ENCODE data around the gene CNTN5. TPM values are rescaled to one million over a fixed set of nuclear protein-coding genes. Genes with fewer than 3 reads are reported as not detected.

CNTN5 gene
- total RNA-seq, 1 donor from 2014 or later: not detected

DNA sequence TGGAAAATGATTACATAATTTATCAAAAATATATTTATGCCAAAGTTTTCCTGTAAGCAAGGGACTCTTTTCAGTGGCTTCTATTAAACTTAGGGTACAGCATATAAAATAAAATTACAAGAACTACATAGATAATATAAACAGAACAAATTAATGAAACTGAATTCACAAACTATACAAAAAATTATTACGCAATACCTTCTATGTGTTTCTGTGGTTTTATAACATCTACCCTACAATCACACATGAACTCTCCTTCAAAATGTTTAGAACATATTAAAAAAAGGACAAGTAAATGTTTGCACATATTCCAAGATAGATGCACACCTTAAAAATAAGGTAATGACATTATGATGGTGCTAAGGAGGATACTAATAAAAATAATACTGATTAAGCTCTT lies 235.9 kb downstream of the CNTN5 start:
- no peaks in the 10 kb centered on the region for H3K36me3 Mint-ChIP-seq (ENCODE audit: low read depth)
- no peak for ATAC-seq (ENCODE audit: low read depth)
- no peaks in the 10 kb centered on the region for H3K9me3 Mint-ChIP-seq
- TF ChIP-seq, protein P1, sequence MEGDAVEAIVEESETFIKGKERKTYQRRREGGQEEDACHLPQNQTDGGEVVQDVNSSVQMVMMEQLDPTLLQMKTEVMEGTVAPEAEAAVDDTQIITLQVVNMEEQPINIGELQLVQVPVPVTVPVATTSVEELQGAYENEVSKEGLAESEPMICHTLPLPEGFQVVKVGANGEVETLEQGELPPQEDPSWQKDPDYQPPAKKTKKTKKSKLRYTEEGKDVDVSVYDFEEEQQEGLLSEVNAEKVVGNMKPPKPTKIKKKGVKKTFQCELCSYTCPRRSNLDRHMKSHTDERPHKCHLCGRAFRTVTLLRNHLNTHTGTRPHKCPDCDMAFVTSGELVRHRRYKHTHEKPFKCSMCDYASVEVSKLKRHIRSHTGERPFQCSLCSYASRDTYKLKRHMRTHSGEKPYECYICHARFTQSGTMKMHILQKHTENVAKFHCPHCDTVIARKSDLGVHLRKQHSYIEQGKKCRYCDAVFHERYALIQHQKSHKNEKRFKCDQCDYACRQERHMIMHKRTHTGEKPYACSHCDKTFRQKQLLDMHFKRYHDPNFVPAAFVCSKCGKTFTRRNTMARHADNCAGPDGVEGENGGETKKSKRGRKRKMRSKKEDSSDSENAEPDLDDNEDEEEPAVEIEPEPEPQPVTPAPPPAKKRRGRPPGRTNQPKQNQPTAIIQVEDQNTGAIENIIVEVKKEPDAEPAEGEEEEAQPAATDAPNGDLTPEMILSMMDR (IDR thresholded peaks at IDR 0.05): no peak
- ChIA-PET CTCF (no interaction called here), POLR2A (no interaction called here)
- no peaks in the 10 kb centered on the region for H3K4me1 Mint-ChIP-seq
- no peak overlapping the region for H3K4me3 Mint-ChIP-seq
- H3K27ac Mint-ChIP-seq: no peak overlapping the region
- no peak for DNase-seq
- intact Hi-C loops (cut with micrococcal nuclease): no loop called here
- H3K27me3 Mint-ChIP-seq: no peaks in the 10 kb centered on the region

DNA sequence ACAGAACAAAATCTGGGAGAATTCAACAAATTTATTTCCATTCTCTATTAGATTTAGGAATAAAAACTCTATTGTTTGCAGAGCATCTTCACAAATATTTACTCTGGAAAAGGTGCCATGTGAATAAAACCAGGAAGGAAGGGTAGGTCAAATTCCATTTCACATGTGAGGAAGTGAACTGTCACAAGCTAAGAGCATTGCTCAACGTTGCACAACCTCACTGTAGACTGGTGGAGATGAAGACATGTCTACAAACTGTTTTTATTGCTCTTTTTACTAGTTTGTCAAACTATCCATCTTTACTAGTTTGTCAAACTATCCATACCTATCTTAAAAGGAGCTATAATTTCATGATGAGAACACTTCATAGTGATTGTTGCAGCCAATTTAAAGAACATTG lies 236.4 kb downstream of the CNTN5 start:
- Mint-ChIP-seq H3K27ac (no peak overlapping the region), H3K9me3 (no peaks in the 10 kb centered on the region), H3K4me1 (no peaks in the 10 kb centered on the region), H3K4me3 (no peak overlapping the region), H3K36me3 (ENCODE audit: low read depth) (no peaks in the 10 kb centered on the region), H3K27me3 (no peaks in the 10 kb centered on the region)
- ATAC-seq (ENCODE audit: low read depth) (no peak), DNase-seq (no peak)
- ChIA-PET POLR2A (no interaction called here), CTCF (no interaction called here)
- intact Hi-C loops (cut with micrococcal nuclease): no loop called here
- TF ChIP-seq, protein P1 (IDR thresholded peaks at IDR 0.05): no peak

DNA sequence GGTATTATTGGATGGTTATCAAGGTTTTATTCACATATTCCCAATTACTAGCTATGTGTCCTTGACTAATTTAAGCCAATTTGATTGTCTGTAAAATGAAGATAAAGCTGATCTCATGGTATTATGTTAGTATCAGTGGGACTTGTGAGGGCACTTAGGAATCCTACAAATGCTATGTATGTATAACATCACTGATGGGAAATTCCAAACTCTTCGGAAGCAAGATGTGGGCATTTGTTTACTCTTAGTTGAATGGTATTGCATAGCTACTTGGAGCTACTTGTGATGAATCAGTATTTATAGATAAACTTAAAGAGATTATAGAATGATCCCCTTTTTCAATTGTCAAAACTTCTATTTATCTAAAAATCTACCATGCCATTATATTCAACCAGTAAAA lies 239.9 kb downstream of the CNTN5 start:
- no peak for ATAC-seq (ENCODE audit: low read depth)
- H3K4me1 Mint-ChIP-seq: no peaks in the 10 kb centered on the region

DNA sequence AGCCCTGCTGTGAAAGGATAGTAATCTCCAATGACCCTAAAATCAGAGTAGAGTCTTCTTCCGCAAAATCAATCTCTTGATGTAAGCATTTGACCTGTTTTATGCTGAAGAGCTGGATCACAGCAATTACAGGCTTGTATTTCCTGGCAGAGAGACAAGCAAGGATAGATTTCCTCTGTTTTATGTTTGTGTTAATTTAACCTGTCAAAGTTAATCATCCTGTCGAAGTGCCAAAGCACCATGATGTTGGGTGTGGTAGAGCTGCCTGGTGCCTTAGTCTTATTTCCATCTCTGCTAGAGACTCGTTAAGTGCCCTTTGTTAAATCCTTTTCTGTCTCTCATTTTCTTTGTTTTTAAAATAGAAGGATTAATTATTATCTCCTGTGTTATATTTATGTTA lies 248.1 kb downstream of the CNTN5 start:
- Mint-ChIP-seq H3K27ac (no peak overlapping the region), H3K4me1 (no peaks in the 10 kb centered on the region), H3K4me3 (no peak overlapping the region), H3K9me3 (peaks cover 3% of the 10 kb centered on the region), H3K27me3 (no peaks in the 10 kb centered on the region), H3K36me3 (ENCODE audit: low read depth) (no peaks in the 10 kb centered on the region)
- CTCF ChIA-PET: no interaction called here
- TF ChIP-seq, protein P1 (IDR thresholded peaks at IDR 0.05): no peak
- ATAC-seq (ENCODE audit: low read depth) (no peak), DNase-seq (no peak)
- POLR2A ChIA-PET: no interaction called here
- intact Hi-C loops (cut with micrococcal nuclease): no loop called here

More for the DNA sequence above, 239.9 kb downstream of the CNTN5 start:
- Mint-ChIP-seq H3K9me3 (no peaks in the 10 kb centered on the region), H3K4me3 (no peak overlapping the region), H3K27ac (no peak overlapping the region), H3K27me3 (no peaks in the 10 kb centered on the region), H3K36me3 (ENCODE audit: low read depth) (no peaks in the 10 kb centered on the region)
- intact Hi-C loops (cut with micrococcal nuclease): no loop called here
- POLR2A ChIA-PET: no interaction called here
- CTCF ChIA-PET: no interaction called here
- DNase-seq: no peak
- TF ChIP-seq, protein P1 (IDR thresholded peaks at IDR 0.05): no peak

DNA sequence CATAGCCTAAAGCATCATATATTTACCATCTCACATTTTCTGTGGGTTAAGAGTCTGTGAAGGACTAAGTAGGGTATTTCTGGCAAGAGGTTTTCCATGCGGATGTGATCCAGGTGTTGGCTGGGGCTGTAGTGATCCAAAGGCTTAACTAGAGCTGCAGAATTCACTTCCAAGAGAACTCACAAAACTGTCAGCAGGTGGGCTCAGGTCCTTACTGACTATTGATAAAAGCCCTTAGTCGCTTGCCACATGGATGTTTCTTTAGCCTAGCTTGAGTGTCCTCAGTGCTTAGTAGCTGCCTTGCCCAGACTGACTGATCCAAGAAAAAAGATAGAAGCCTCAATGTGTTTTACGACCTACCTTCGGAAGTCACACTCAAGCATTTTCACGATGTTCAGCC lies 250.8 kb downstream of the CNTN5 start:
- no peaks in the 10 kb centered on the region for H3K36me3 Mint-ChIP-seq (ENCODE audit: low read depth)
- no peaks in the 10 kb centered on the region for H3K4me1 Mint-ChIP-seq
- ChIA-PET POLR2A (no interaction called here), CTCF (no interaction called here)
- H3K27me3 Mint-ChIP-seq: no peaks in the 10 kb centered on the region
- H3K4me3 Mint-ChIP-seq: no peak overlapping the region
- no peak for ATAC-seq (ENCODE audit: low read depth)
- H3K27ac Mint-ChIP-seq: no peak overlapping the region
- peaks cover 2% of the 10 kb centered on the region for H3K9me3 Mint-ChIP-seq
- TF ChIP-seq, protein P1 (IDR thresholded peaks at IDR 0.05): no peak
- no peak for DNase-seq
- intact Hi-C loops (cut with micrococcal nuclease): no loop called here

All from activated B cell treated with CpG ODN at 0.5 μM for 24 hours (primary cell).